Heart left ventricle (tissue), 16 donors: ENCODE results near the gene EHMT2. TPM values are rescaled to one million over a fixed set of nuclear protein-coding genes. Genes with fewer than 3 reads are reported as not detected.
"Not testable (repeated sequence)": the region's sequence is repeated elsewhere in the genome, so short reads cannot be mapped to it uniquely, and the experiment has no call there.

Experiments
- ATAC-seq, 4 donors: fragments of 200-7000 bp; cut with Tn5 transposase; one replicate each; pipeline ENCODE4 v1.9.1; 2020 to 2022; ENCODE audit warnings: moderate library complexity in 4 of 4, mild to moderate bottlenecking in 3 of 4, moderate number of reproducible peaks in 1 of 4
- DNase-seq, 5 donors: peaks; one replicate each; pipeline ENCODE4 v3.0.0-alpha.2; 2020
- H3K27ac ChIP-seq, 12 donors: fragments of 200-600 bp; sonication (generic) in 4 of 12; one replicate each; pipeline versions ENCODE4 v1.5.0 to v1.8.0; 2016 to 2022; ENCODE audit warnings: mild to moderate bottlenecking in 2 of 12
- H3K27me3 ChIP-seq, 9 donors: fragments of 200-600 bp; sonication (generic) in 2 of 9; one replicate each; pipeline versions ENCODE4 v1.5.1 to v1.8.0; 2016 to 2022; ENCODE audit warnings: mild to moderate bottlenecking in 3 of 9
- H3K36me3 ChIP-seq, 9 donors: fragments of 200-600 bp; sonication (generic) in 2 of 9; one replicate each; pipeline versions ENCODE4 v1.5.0 to v1.8.0; 2018 to 2022; ENCODE audit warnings: mild to moderate bottlenecking in 2 of 9
- H3K4me1 ChIP-seq, 12 donors: fragments of 200-600 bp; sonication (generic) in 4 of 12; one replicate each; pipeline versions ENCODE4 v1.5.0 to v1.8.0; 2016 to 2022; ENCODE audit warnings: mild to moderate bottlenecking in 3 of 12
- H3K4me3 ChIP-seq, 12 donors: fragments of 200-600 bp; sonication (generic) in 4 of 12; one replicate each; pipeline versions ENCODE4 v1.5.0 to v1.8.0; 2017 to 2022; ENCODE audit warnings: mild to moderate bottlenecking in 9 of 12, moderate library complexity in 4 of 12
- H3K9me3 ChIP-seq, 12 donors: fragments of 200-600 bp; sonication (generic) in 4 of 12; one replicate each; pipeline versions ENCODE4 v1.5.0 to v1.8.0; 2016 to 2022; ENCODE audit warnings: mild to moderate bottlenecking in 1 of 12
- CTCF ChIP-seq, 12 donors: fragments of 200-600 bp; sonication (generic) in 4 of 12; IDR thresholded peaks; one replicate each; pipeline versions ENCODE4 v1.5.0 to v1.8.0; 2018 to 2022; ENCODE audit warnings: antibody characterized with exemption in 12 of 12, mild to moderate bottlenecking in 5 of 12
- POLR2A ChIP-seq, 2 donors: fragments of 450-650 bp; IDR thresholded peaks; one replicate each; pipeline ENCODE4 v1.6.1; 2017; ENCODE audit warnings: antibody characterized with exemption in 2 of 2, mild to moderate bottlenecking in 2 of 2, moderate library complexity in 2 of 2
- WGBS, 4 donors: extraction: QIAGEN DNeasy Blood & Tissue Kit in 2 of 4; methylation state at CpG; one replicate each; pipeline versions ENCODE4 v1.1.5 to v1.1.7; 2013 to 2018; 5-methylcytosine and 5-hydroxymethylcytosine counted together
- intact Hi-C, 10 donors: fragments of 100-400 bp; cut with DNase I; formaldehyde crosslinking; loops; one replicate each; pipeline versions ENCODE4 v1.11.1 to v1.14.2; 2022
- polyA plus RNA-seq, 2 donors: library from polyadenylated mRNA; stranded (reverse); fragments of 200-250 nt; gene quantifications; one replicate each; pipeline ENCODE4 v1.2.3, GENCODE V29; 2013
- total RNA-seq, 9 donors: library from RNA; depleted of rRNA in 2 of 9; stranded (reverse); fragments of >200 nt in 2 of 9; fragmentation: NEBNext Ultra II Directional in 3 of 9; extraction: Animal tissue kit (Norgen Biotek cat#: 25700) in 3 of 9; gene quantifications; one replicate each; pipeline versions ENCODE4 v1.1.0 to v1.2.4, GENCODE V29; 2016 to 2023
- donor health status: ischemic (EF 13 %, LVEDD 7.1; RV severe dilation, severe dysfunction).
- donor health status: healthy with polysubstance abuse.
- donor health status: DM: no; HTN: yes; CAD: no.
- donor health status: DM: no; HTN: no; CAD: no.
- donor health status: ischemic (EF 25% LVEDD 6.9; RV normal size, moderate dysfunction).
- donor health status: ischemic (EF 25% LVEDD 5.7; RV mildly dilated, moderate dysfunction).
- donor health status: healthy.
- donor health status: DM: yes; HTN: yes; CAD: no.
- donor health status: ischemic (EF 35%, LVEDD 5.7; RV mildly dilated, moderate dysfunction).
- donor health status: nonischemic (EF 11% LVEDD 7.7; RV severe dilation, severe dysfunction).
- donor health status: DM: yes; HTN: yes; CAD: no.
- donor health status: PGD.
- donor health status: ischemic (EF 29% LVEDD 5.4; RV normal size, mild dysfunction).
- donor health status: nonischemic (EF 23%, LVEDD 6.1; RV moderate dilation, normal function).

EHMT2 gene
- total and polyA plus RNA-seq, 11 donors = 9.0 to 22.1 (median 14.8) TPM

GRCh38 chr6:31935823-31936222 lies 38.3 kb upstream of the EHMT2 start:
- 75 to 79% (median 76%) methylated on average over 9 of the region's 9 CpGs for whole genome bisulfite sequencing, 4 donors
- TF ChIP-seq CTCF (IDR thresholded peaks at IDR 0.05) (no peak), POLR2A (IDR thresholded peaks at IDR 0.05) (no peak)
- ATAC-seq (no peak), DNase-seq (no peak)
- H3K4me1 ChIP-seq = no peaks in the 10 kb centered on the region
- H3K27me3 ChIP-seq = no peaks in the 10 kb centered on the region
- intact Hi-C loops = no loop called here
- H3K4me3 ChIP-seq = no peak overlapping the region
- H3K36me3 ChIP-seq = peaks cover 0 to 10% (median 0%) of the 10 kb centered on the region in 9 donors
- H3K27ac ChIP-seq = no peak overlapping the region
- H3K9me3 ChIP-seq = no peaks in the 10 kb centered on the region

GRCh38 chr6:31935021-31935420 lies 37.5 kb upstream of the EHMT2 start:
- no peak for TF ChIP-seq POLR2A (IDR thresholded peaks at IDR 0.05)
- TF ChIP-seq CTCF (IDR thresholded peaks at IDR 0.05) = no peak
- Histone ChIP-seq H3K27ac (no peak overlapping the region), H3K36me3 (peaks cover 0 to 7% (median 0%) of the 10 kb centered on the region in 9 donors), H3K27me3 (no peaks in the 10 kb centered on the region), H3K9me3 (no peaks in the 10 kb centered on the region), H3K4me1 (no peaks in the 10 kb centered on the region), H3K4me3 (no peak overlapping the region)
- no peak for ATAC-seq
- DNase-seq = no peak
- intact Hi-C loops = no loop called here
- 71 to 79% (median 72%) methylated on average over 3 of the region's 3 CpGs for WGBS, 4 donors

- Histone ChIP-seq H3K27ac (no peak overlapping the region), H3K4me3 (no peak overlapping the region), H3K9me3 (no peaks in the 10 kb centered on the region), H3K27me3 (no peaks in the 10 kb centered on the region), H3K4me1 (peaks cover 0 to 8% (median 0%) of the 10 kb centered on the region in 12 donors), H3K36me3 (no peaks in the 10 kb centered on the region)
- 83 to 89% (median 87%) methylated on average over 8 to 19 of the region's 19 CpGs for WGBS, 4 donors
- no peak for TF ChIP-seq POLR2A (IDR thresholded peaks at IDR 0.05)
- no peak for TF ChIP-seq CTCF (IDR thresholded peaks at IDR 0.05)
- DNase-seq (no peak), ATAC-seq (no peak)
- intact Hi-C loops = no loop called here
These were observed 36.0 kb upstream of the EHMT2 start for GRCh38 chr6:31933537-31933936.

GRCh38 chr6:31932137-31932536 lies 34.6 kb upstream of the EHMT2 start:
- intact Hi-C loops, H3K4me3 ChIP-seq, H3K27ac ChIP-seq, ATAC-seq, H3K9me3 ChIP-seq, H3K36me3 ChIP-seq, H3K27me3 ChIP-seq, DNase-seq: not testable (repeated sequence)
- peaks cover 0 to 14% (median 0%) of the 10 kb centered on the region in 12 donors for H3K4me1 ChIP-seq
- 80 to 97% (median 94%) methylated on average over 3 to 32 of the region's 32 CpGs for WGBS, 4 donors

- Histone ChIP-seq H3K36me3 (no peaks in the 10 kb centered on the region), H3K27me3 (no peaks in the 10 kb centered on the region), H3K4me1 (peaks cover 0 to 17% (median 0%) of the 10 kb centered on the region in 12 donors), H3K9me3 (no peaks in the 10 kb centered on the region), H3K4me3 (no peak overlapping the region), H3K27ac (no peak overlapping the region)
- 73 to 86% (median 82%) methylated on average over 1 of the region's 1 CpG for WGBS, 4 donors
- ATAC-seq = no peak
- no peak for TF ChIP-seq CTCF (IDR thresholded peaks at IDR 0.05)
- no peak for TF ChIP-seq POLR2A (IDR thresholded peaks at IDR 0.05)
- DNase-seq = no peak
- intact Hi-C loops = no loop called here
These were observed 33.5 kb upstream of the EHMT2 start for GRCh38 chr6:31930962-31931361.
